ENCODE results near the gene RALGAPB.

DNA sequence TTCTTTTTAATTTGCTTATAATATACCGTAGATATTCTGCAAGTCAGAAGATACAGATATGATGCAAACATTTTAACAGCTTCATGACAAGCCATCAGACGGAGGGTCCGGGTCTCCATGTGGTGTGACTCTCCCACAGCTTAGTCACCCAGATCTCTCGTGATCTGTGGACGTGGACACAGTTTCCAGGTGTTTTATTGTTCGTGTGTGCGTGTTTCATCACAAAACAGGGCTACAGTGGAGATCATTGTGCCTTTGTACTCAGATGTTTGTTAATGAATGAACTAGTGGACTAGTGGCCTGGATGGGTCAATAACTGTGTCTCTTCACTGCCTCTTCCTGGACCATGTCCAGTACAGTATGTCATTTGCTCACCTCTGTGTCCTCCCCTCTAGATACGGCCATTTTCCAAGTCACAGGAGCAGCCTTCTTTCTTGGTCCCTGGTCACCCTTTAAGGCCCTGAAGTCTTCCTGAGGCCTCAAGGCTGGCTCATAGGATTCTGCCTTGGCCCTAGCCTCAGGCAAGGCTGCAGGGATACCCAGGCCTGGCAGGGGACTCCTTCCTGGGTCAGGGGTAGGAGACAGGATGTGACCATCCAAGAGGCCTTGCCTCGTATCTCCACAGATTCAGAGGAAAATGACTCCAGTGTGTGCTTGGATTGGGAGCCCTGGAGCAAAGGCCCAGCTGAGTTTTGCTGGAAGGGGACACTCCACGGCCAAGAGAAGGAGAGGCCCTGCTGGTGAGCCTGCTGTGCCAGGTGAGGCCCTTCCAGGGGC is 112.9 kb downstream of the RALGAPB start:
- no peak for TF ChIP-seq POLR2A (IDR thresholded peaks at IDR 0.05; ENCODE audit: low read depth, low read length)
- TF ChIP-seq TAF1 (IDR thresholded peaks at IDR 0.05; ENCODE audit: borderline replicate concordance, low read depth, low read length) = no peak
